GM18909 (cell line): ENCODE data around the gene KLF9.

Source experiments
- ATAC-seq: cut with Tn5 transposase; IDR thresholded peaks from one replicate; pipeline ENCODE4 v1.9.1; 2021; ENCODE audit warnings: mild to moderate bottlenecking; ENCODE audit not compliant: unreplicated experiment, poor library complexity

KLF9 gene

DNA sequence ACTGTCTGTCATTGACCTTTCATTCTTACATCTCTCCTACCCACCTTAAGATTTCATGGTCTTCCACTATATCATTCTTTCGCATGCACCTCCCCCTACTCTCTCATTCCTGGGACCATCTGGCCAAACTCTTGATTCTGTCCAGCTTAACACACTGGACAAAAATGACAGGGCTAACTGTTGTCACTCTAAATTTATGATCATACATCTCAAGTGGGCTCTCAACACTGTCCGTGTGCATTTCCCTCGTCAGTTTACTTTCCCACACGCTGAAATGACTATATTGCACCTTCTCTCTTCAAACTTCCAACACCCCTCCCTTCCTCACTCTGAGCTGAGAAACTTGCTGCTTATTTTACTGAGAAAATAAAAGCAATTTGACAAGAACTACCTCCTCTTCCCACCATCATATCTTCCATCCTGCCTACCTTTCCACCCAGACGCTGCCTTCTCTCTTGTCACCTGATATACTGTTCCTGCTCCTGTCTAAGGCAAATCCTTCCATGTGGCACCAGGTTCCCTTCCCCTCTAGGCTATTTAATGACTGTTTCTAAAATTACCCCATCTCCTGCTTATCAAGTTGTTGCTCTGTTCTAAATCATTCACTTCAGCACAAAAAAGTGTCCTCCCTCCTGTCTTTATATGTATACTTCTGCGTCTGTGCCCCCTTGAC, 8.1 kb upstream of the KLF9 start:
- no peak for ATAC-seq

DNA sequence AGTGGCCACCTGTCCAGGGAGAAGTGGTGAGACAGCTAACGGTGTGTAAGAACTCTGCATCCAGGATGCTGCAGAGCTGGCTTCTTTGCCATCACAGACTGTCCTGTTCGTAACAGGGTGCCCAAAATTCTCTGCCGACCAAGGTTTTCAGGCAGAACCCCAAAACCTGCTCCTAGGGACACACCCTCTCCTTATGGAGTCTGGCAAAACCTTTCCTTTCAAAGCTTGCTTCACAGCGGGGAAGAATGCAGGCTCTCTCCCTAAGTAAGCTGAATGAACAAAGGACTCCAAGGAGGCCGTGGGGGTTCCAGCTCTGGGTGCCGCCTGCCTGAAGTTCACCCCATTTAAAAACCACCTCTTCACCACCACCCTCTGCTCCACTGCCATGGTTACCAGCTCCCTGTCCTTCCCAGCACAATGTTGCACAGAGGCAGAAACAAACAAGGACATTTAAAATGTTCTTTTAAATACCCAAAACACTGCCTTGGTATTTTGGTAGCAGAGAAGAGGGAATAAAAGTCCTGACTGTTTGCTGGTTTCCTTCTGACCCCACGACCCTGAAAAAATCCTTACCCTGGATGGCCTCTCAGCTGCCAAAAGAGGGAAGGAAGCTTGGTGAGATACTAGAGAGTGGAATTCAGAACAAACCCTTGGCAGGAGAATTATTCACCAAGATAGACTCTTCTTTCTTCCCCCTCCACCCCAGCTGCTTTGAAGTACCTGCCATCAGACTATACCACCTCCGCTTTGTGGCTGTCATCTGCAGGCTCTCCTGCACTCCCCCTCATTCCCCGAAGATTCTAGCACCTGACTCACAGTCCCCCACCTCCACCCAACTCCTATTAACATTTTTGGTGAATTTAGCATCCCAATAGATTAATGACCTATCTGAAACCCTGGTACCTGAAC, 7.1 kb upstream of the KLF9 start:
- ATAC-seq, result no peak

DNA sequence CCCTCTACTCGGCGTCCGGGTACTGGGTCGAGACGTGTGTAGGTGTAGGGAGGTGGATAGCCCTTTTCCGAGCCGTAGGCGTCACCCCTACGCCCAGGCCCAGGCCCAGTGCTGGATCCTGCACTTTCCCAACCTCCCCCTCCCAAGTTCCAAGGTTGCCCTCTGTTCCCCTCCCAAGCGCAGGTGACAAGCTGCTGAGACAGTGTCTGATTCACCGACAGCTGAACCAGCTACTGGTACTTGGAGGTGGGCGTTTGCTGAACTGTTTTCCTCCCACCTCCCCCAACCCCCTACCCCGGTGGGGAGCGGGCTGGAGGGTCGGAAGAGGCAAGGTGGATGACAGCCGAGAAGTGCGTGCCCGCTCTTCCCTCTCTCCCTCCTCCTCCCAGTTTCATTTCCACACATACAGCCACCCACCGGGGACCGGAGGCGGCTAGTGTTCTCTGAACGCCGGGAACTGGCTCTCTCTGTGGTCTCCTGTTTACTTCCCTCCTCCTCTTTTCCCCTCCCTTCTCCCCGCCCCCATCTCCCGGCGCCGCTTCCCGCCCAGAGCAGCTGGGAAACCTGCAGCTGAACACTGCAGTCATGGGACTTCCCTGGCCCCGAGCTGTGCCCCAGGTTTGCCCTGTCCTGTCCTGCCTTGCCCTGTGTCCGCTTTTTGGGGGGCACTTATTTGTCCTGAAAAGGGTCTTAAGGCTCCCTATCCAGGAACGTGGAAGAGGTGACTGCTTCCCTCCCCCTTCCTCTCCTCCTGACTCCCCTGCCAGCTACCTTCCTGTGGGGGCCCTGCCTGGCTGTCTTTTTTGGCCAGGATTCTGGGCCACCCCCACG, 6.2 kb upstream of the KLF9 start:
- peak; percentile 32 for ATAC-seq

DNA sequence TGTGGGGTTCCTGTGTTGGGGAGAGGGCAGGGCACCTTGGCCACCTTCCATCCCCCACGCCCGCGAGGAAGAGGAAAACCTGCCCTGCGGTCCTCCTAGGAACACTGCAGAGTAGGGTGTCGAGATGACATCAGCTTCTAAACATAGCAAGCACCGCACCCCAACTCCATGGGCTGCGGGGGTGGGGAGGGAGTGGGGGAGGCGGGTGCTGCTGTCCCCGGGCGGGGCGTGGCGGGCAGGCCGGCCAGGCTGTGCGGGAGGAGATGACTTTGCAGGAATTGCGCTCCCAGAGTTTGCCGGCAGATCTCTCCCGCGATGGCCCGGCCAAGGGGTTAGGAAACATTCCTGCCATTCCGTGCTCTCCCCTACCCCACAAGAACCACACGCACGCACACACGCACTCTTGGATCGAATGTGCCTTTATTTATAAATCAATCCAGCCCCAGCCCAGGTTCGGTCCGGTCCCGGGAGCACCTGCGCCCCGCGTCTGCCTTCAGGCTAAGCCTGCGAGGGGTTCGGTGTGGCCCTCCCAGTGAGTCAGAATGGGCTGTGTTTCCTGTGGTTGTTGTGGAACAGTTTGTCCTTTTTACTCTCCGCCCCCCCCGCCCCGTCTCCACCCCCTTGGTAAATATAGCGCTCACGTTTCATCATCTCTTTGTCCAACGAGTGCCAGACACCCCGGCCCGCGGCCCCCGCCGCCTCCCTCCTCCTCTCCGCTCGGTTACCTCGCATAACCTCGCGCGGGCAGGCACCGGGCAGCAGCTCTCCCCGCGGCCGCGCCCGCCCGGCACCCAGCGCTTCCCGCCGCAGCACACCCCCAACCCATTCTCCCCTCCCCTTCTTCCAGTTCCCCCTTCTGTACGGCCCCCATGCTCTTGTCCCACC, 5.3 kb upstream of the KLF9 start:
- ATAC-seq, result peak; percentile 50

DNA sequence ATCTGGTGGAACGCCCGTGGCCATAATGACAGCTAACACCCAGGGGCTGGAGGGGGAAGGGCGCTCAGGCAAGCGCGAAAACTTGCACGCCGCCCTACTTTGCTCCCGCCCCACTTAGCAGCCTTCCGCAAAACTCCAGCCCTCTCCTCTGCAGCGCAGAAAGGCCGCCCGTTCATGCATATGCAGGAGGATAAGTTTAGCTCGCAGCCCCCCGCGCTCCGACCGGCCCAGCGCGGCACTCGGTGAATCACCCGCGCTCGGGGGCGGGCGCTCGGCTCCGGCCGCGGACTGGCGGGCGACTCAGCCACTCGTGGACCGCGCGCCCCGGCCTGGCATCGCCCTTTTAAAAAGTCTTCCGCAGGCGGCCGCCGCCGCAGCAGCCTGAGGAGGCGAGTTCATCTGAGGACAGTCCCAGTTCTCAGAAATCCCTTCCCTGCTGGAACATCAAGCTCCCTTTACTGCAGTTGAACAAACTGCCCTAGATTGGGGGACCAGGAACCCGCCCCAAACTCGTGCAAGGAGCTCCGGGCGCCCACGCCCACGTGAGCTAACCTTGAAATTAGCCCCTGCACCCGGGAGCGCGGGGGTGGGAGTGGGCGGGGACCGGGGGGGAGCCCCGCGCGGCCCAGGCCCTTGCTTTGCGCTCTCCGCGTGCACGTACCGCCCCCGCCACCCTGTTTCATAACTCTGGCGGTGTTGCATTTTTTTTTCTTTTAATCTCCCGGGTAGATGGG, 4.5 kb upstream of the KLF9 start:
- ATAC-seq, result peak; percentile 56

DNA sequence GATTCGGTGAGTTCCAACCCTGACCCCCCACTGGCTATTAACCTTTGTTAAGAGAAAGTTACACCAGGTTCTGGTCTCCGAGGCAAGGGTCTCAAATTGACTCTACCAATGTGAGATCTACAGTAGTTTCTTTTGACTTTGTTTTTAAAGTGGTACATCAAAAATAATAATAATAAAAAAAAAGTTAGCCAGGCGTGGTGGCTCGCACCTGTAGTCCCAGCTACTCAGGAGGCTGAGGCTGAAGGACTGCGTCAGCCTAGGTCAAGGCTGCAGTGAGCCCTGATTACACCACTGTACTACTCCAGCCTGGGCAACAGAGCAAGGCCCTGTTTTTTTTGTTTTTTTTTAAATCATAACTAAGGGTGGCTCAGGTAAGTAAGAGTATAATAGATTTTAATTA, 1.0 kb upstream of the KLF9 start:
- ATAC-seq, result no peak

DNA sequence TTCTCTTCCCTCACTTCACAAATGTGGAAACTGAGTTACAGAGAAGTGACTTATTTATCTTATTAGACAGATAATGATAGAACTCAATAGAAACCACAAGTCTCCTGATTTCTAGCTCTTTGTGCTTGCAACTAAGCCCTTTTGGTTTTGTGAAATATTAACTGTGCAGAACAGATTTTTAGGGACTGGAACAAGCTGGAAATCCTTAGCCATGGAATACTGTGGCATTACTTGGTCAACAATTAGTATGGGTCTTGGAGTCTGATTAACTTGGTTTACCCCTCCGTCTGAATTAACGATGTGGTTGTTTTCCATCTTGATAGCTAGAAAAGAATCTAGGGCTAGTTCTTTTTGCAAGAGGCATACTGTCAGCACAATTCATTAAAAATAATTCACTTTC, 584 bp upstream of the KLF9 start:
- no peak for ATAC-seq

DNA sequence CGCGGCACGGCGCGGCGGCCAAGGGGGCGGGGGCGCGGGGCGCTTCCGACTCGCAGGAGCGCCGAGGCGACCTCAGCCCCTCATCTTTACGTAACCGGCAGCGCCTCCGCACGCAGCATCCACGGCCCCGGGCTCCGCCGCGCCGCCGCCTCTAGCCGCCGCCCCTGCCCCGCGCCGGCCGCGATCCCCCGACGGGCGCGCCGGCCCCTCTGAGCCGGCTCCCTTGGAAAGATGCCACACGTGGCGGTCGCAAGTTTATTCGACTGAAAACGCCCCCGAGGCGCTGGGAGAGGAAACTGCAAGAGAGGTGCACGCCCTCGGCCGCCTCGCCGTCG, 1.0 kb downstream of the KLF9 start:
- ATAC-seq, result peak; percentile 23

DNA sequence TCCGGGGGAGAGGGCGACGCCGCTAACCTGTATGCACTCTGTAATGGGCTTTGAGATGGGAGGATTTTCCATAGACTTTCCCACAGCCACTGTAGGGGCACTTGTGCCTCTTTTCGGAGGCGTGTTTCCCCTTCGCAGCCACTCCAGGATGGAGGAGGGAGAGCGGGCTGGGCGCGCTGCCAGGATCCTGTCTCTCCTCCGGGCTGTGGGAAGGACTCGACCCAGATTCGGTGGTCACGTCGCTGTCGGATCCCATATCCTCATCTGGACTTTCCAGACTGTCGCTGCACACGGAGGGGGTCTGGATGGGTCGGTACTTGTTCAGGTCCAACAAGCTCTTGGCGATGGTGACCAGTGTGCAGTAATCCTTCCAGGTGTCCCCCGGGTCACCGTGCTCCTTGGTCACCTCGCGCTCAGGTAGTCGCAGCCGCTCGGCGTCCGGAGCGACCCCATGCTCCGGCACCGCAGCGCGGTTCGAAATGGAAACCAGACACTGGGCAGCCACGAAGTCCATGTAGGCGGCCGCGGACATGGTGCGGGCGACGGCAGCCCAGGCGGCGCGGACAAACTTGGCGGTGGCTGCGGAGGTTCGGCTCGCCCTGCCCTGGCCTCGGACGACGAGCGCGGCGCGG, 1.5 kb downstream of the KLF9 start:
- ATAC-seq, result peak; percentile 0

DNA sequence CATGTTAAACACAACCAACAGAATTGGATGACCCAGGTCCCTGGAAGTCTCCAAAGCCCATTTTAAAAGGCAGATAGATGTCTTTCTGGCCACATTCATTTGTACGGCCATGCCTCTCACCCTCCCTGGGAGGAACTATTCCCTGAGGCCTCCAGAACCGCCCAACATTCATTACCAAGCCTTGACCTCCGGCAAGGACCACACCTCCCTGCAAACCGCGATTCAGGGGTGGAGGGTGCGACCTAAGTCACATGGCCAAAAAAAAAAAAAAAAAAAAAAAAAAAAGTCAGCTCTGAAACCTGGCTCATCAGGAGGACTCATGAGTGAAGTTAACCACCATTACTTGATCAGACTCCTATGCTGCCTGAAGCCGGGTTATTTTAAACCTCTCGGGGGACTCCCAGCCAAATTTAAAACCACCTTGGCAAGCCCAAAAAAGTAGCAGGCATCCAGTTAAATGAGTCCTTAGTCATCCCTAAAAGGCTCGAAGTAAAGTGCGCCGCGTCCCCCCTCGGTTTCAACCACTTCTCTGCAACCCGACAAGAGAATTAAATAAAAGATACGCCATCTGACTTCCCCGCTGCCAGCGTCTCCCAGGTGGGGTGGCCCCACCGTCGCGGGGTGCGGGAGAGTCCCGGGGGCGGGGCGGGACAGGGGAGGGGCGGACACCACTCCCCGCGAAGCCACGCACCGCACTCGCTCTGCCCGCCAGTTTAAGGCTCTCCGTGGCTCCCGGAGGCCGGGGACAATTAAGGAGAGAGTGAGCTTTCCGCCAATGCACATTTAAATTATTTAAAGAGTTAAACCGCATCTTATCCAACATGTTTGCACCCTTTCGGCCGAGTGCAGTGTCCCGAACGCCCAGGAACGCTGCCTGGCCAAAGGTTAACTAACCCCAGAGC, 2.3 kb downstream of the KLF9 start:
- ATAC-seq, result peak; percentile 35

DNA sequence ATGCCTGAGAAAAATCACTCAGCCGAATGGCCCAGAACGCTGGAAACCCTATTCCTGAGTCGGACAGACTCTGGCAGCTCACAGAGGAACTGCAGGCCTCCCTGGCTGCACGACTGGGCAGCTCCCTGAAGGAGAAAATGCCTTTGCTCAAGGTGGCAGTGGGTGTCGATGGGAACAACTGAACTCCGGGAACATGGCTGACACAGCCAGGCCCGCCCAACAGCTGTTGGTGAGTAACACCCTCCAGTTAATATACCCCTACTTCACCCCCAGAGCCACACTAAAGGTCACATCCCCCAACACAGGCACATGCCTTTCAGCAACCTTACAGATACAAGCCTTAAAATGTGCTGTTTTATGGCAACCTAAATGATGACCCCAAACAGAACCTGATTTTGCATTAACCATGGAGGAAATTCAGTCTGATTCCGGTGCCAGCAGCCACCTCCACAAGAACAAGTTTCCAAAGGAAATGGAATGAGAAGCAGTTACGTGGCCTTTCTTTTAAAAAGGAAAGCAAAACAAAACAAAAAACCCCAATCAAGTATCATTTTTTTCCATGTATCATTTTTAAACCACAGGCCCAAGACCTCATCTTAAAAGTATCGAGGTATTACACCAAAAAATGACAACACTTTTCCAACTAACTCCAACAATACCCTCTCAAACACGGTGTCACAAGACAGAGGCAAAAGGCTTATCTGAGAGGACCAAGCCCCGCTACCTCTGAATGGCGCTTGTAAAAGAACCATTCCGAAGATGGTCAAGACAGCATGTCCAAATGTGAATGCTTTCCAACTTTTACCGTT, 3.1 kb downstream of the KLF9 start:
- no peak for ATAC-seq

DNA sequence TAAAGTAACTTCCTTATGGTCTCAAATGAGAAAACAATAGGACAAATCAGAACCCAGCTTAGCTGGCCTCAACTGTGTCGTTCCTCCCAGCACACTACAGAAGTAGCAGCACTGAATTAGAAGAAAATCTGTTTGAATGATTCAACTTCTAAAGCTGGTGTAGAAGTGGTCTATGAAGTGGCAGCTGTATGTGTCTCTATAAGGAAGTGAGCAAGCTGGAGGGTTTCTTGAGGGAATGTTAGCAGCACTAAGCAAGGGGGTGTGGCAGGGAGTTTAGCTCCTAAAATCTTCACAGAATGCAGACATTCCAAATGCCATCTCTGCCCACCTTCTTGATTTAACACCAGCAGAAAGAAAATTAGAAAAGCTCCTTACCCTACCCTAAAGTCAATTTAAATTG, 4.1 kb downstream of the KLF9 start:
- ATAC-seq, result no peak

DNA sequence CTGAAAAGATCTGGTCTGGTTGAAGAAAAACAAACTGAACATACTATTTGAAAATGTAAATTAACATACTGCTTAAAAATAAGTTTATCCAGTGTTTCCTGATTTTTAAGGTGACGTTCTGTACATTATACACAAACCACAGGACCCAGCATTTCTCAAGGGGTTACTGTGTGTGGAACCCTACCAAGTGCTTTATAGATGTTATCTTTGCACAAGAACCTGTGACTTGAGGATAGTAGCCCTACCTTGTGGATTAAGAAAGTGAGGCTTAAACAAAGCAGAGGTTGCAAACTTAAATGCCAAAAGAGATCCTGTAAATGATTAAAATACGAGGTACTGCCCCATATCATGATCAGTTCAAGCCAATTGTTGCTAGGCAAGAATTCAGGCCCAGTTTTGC, 4.7 kb downstream of the KLF9 start:
- ATAC-seq, result no peak

DNA sequence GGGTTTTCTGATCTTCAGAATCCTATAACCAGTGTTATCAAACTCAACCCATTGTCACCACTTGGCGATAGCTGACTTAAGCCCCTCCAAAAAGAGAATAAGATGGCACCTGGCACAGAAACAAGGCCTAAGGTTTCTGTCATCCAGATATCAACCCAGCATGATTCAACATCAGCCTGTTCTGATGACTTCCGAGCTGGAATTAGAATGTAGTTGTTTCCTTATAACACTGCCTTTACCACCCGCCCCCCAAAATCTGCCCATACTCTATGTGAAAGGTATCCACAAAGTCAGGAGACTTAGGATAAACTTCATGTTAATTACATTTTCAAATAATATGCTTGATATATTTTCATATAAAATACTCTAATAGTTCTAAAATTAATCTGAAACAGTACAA, 5.2 kb downstream of the KLF9 start:
- no peak for ATAC-seq

DNA sequence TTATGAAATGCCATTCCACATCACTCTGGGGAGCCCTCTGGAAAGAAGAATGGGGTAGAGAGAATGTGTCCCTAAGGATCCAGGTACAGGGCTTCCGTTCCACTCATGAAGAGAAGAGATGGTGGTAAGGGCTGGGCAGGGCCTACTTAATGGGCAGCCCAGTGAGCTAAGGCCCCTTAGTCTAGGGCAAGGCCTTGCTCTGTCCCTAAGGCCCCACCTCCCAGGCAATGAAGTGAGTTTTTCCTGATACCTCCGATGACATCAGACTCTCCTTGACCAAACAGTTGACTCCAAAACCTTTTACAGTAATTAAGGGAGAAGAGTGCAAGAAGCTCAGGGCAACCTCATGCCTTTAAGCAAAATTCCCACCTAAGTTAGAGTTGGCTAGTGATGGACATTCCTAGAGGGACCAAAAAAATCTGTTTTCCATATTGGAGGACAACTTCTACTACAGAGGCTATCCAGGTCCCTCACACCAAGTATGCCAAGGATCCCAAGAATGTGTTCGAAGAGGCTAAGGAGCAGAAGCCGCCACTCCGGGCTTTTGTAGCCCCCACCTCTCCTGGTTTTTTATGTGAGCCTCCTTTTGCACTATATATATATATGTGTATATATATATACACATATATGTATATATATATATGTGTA, 5.9 kb downstream of the KLF9 start:
- ATAC-seq, result no peak

DNA sequence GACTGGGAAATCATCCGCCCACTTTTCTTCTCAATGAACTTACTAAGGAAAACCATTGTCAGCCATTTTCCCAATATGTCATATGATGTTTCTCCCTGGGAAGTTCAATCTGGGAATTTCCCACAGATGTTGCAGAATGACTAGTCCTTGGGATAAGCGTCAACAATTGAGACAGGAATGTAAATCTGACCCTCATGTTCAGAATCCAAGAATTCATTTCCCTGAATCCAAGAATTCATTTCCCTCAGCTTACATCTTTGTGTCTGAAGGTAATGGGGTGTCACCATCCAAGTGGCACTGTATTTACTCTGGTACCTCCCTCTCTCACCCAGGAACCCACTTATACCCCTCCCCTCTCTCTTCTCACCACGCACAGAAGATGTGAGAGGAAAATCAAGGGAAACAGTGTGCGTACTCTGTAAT, 7.4 kb downstream of the KLF9 start:
- no peak for ATAC-seq

DNA sequence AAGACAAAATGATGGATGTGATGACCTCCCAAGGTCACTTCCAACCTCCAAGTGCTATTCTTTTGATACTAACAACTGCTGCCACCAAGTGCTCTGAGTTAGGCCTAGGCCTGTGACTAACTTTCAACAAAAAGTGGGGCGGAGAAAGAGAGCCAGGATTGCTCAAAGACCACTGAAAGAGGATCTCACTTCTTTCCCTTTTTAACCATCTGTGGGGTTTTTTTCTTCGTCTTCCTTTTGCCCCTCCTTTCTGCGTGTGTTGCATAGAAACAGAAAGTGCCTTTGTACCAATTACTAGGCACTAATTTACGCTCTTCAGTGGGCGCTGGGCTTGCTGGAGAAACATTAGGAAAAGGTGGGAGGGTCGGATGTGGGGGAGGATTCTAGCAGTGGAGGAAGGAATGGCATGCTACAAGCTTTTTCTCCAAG, 8.0 kb downstream of the KLF9 start:
- ATAC-seq, result peak; percentile 73
